IMR-90 (cell line): Measurements from ENCODE around the gene SLC22A14.

ENCODE experiments used
- CTCF ChIP-seq: conservative IDR thresholded peaks from 2 replicates; pipeline ENCODE4 v1.5.1; 2012; ENCODE audit warnings: mild to moderate bottlenecking, low read depth, low read length, improper control_type of control experiment
- POLR2A ChIP-seq: IDR thresholded peaks from 2 replicates; pipeline ENCODE4 v1.6.1; 2012; ENCODE audit warnings: mild to moderate bottlenecking, low read depth, low read length

DNA sequence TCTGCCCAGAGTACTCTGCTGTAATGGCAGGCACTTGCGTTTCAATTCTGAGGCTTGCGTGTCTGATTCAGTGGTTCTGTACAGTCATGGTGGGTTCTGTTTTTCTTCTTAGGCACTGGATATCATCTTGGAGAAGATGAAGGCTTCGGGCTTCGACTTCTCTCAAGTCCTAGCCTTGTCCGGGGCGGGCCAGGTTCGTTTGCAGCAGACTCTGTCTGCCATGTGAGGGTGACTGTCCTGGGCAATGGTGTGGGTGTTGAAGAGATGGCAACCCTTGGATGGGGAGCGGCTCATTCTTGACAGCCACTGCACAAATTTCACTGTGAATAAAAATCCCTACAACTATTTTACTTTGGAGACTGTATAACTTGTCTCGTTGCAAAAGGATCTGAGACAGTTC lies 80.7 kb downstream of the SLC22A14 start:
- no peak for TF ChIP-seq POLR2A
- TF ChIP-seq CTCF, result no peak
